Left lung (tissue), 10 donors: ENCODE measurements around the gene FNDC3B. TPM values are rescaled to one million over a fixed set of nuclear protein-coding genes. Genes with fewer than 3 reads are reported as not detected.

Experiments used
- ATAC-seq: fragments of 200-7000 bp; cut with Tn5 transposase; one replicate; pipeline ENCODE4 v1.9.1; 2020; ENCODE audit warnings: moderate library complexity
- DNase-seq, 4 donors: peaks; one replicate each; pipeline ENCODE4 v3.0.0-alpha.2; 2013 to 2020
- H3K27ac ChIP-seq, 2 donors: fragments of 200-600 bp; sonication (generic) in 1 of 2; one replicate each; pipeline versions ENCODE4 v1.5.0 to v1.8.0; 2020 to 2021
- H3K27me3 ChIP-seq, 2 donors: fragments of 200-600 bp; sonication (generic) in 1 of 2; one replicate each; pipeline versions ENCODE4 v1.5.0 to v1.8.0; 2020 to 2021
- H3K36me3 ChIP-seq, 2 donors: fragments of 200-600 bp; sonication (generic) in 1 of 2; one replicate each; pipeline versions ENCODE4 v1.5.0 to v1.8.0; 2020 to 2021
- H3K4me1 ChIP-seq, 2 donors: fragments of 200-600 bp; one replicate each; pipeline ENCODE4 v1.8.0; 2021
- H3K4me3 ChIP-seq, 2 donors: fragments of 200-600 bp; sonication (generic) in 1 of 2; one replicate each; pipeline versions ENCODE4 v1.5.0 to v1.8.0; 2020 to 2021; ENCODE audit warnings: mild to moderate bottlenecking in 1 of 2
- H3K9me3 ChIP-seq, 2 donors: fragments of 200-600 bp; sonication (generic) in 1 of 2; one replicate each; pipeline versions ENCODE4 v1.5.0 to v1.8.0; 2020 to 2021
- CTCF ChIP-seq, 2 donors: fragments of 200-600 bp; sonication (generic) in 1 of 2; IDR thresholded peaks; one replicate each; pipeline versions ENCODE4 v1.5.0 to v1.8.0; 2021; ENCODE audit warnings: antibody characterized with exemption in 2 of 2
- intact Hi-C, 2 donors: fragments of 100-400 bp; cut with DNase I; formaldehyde crosslinking; loops; one replicate each; pipeline versions ENCODE4 v1.11.2 to v1.14.2; 2022
- polyA plus RNA-seq, 6 donors: library from polyadenylated mRNA; unstranded; fragments of 120-200 nt; gene quantifications; one replicate each; pipeline ENCODE4 v1.2.1, GENCODE V29; 2013; ENCODE audit not compliant: insufficient read length in 6 of 6
- total RNA-seq, 2 donors: library from RNA; stranded (reverse); fragmentation: NEBNext Ultra II Directional; extraction: Animal tissue kit (Norgen Biotek cat#: 25700); gene quantifications; one replicate each; pipeline ENCODE4 v1.2.1, GENCODE V29; 2021
- donor health status: DM: no; HTN: yes; CAD: no.
- donor health status: DM: no; HTN: no; CAD: no.

The FNDC3B gene
- total and polyA plus RNA-seq, 8 donors: 35.2 to 185 (median 42.3) TPM

DNA sequence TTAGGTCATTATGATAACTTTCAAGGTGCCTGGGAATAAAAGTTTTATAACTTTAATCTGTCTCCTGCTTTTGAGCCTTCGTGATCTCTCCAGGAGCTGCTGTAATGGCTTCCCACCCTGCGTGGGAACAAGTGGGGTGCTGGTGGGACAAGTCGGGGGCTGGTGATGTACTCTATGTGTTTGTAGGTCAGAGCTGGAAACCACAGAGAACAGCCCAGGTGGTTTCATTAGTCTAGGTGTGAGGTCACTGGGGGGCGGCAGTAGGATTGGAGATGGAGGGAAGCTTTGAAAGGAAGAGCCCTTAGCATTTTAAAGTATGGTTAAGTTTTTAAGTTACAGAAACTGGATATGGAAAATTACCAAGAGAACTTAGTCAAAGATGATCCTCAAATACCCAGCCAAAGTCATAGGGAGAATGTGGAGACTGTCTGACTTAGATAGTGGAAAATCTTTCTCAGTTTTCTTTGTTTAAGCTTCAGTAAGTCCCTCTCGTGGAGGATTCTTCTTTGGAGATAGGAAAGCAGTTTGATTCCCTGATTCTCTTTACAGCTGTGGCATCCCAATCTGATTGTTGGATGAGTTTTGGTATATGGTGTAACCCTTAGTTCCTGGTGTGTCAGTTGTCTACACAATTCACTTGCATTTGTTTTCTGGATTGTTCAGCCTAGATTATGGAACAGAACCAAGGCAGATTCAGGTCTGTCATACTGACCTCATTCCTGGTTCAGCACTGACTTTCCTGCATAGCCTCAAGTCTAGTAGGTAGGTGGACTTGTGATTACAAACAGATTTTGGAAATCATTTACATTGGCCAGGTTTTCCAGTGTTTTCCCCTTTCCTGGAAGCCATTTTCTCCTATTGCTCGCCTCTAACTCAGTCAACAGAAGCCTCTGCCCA, 115.6 kb downstream of the FNDC3B start:
- TF ChIP-seq CTCF (IDR thresholded peaks at IDR 0.05): no peak
- Histone ChIP-seq H3K27ac (peak overlapping the region; percentile 86 to 92), H3K4me3 (no peak overlapping the region), H3K27me3 (no peaks in the 10 kb centered on the region), H3K4me1 (peaks cover 39 to 94% of the 10 kb centered on the region in 2 donors), H3K9me3 (no peaks in the 10 kb centered on the region), H3K36me3 (no peaks in the 10 kb centered on the region)
- DNase-seq (no peak), ATAC-seq (no peak)
- intact Hi-C loops: no loop called here

- H3K36me3 ChIP-seq: no peaks in the 10 kb centered on the region
- peak overlapping the region; percentile 51 to 92 for H3K27ac ChIP-seq
- peaks cover 43 to 93% of the 10 kb centered on the region in 2 donors for H3K4me1 ChIP-seq
- H3K9me3 ChIP-seq: no peaks in the 10 kb centered on the region
- no peaks in the 10 kb centered on the region for H3K27me3 ChIP-seq
- no peak for TF ChIP-seq CTCF (IDR thresholded peaks at IDR 0.05)
- DNase-seq: peak in 2 of 4 donors; percentile 67 to 83
- intact Hi-C loops: no loop called here
- peak; percentile 53 for ATAC-seq
- no peak overlapping the region for H3K4me3 ChIP-seq
These were observed 116.7 kb downstream of the FNDC3B start for GRCh38 chr3:172155897-172156585.

DNA sequence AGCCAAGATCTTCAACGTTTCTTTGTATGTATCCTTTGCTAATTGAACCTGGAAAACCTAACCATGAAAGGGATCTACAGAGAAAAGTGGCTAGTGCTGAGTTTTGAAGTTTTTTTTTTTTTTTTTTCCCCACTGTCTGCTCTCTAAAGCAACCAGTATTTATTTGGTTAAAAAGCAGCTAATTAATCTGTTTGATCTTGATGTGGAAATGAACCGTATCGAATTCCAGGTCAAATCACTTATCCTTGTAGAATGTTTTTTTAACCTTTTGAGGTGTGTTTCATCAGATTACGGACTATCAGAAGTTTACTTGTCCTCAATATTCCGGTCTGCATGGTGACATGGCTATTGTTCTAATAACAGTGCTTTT, 117.2 kb downstream of the FNDC3B start:
- H3K4me1 ChIP-seq: peaks cover 43 to 93% of the 10 kb centered on the region in 2 donors
- intact Hi-C loops: no loop called here
- no peak for ATAC-seq

GRCh38 chr3:172157564-172158258, 118.3 kb downstream of the FNDC3B start:
- no peak overlapping the region for H3K4me3 ChIP-seq
- TF ChIP-seq CTCF (IDR thresholded peaks at IDR 0.05): no peak
- no peaks in the 10 kb centered on the region for H3K9me3 ChIP-seq
- peaks cover 37 to 82% of the 10 kb centered on the region in 2 donors for H3K4me1 ChIP-seq
- peak overlapping the region in 1 of 2 donors; percentile 4 for H3K27ac ChIP-seq
- H3K36me3 ChIP-seq: no peaks in the 10 kb centered on the region
- H3K27me3 ChIP-seq: no peaks in the 10 kb centered on the region
- no peak for ATAC-seq
- intact Hi-C loops: no loop called here
- no peak for DNase-seq

More for the DNA sequence above, 117.2 kb downstream of the FNDC3B start:
- Histone ChIP-seq H3K36me3 (no peaks in the 10 kb centered on the region), H3K9me3 (no peaks in the 10 kb centered on the region), H3K27ac (peak overlapping the region; percentile 4 to 51), H3K27me3 (no peaks in the 10 kb centered on the region), H3K4me3 (no peak overlapping the region)
- no peak for DNase-seq
- no peak for TF ChIP-seq CTCF (IDR thresholded peaks at IDR 0.05)
